SK-N-SH treated with all-trans-retinoic acid at 6 μM for 48 hours (cell line): Measurements from ENCODE around the gene CFAP20DC.

Experiments used
- ATAC-seq: fragments of 200-7000 bp; cut with Tn5 transposase; 3 replicates; pipeline ENCODE4 v1.9.1; 2020; ENCODE audit warnings: mild to moderate bottlenecking, moderate library complexity
- ARNTL ChIP-seq: fragments of 450-650 bp; formaldehyde crosslinking; IDR thresholded peaks from 2 replicates; pipeline ENCODE4 v1.5.0; 2020; ENCODE audit warnings: low read depth, mild to moderate bottlenecking, moderate library complexity, borderline replicate concordance
- BACH2 ChIP-seq: fragments of 250-450 bp; sonication (Bioruptor Pico); IDR thresholded peaks from 2 replicates; pipeline ENCODE4 v1.9.0; 2021; ENCODE audit warnings: mild to moderate bottlenecking, borderline replicate concordance
- CSDC2 ChIP-seq: fragments of 250-450 bp; sonication (Bioruptor Pico); IDR thresholded peaks from 2 replicates; pipeline ENCODE4 v1.5.0; 2020; ENCODE audit warnings: mild to moderate bottlenecking, moderate library complexity
- ESRRG ChIP-seq: fragments of 250-450 bp; sonication (Bioruptor Pico); IDR thresholded peaks from 2 replicates; pipeline ENCODE4 v1.6.1; 2021; ENCODE audit warnings: mild to moderate bottlenecking
- GLIS3 ChIP-seq: fragments of 250-450 bp; sonication (Bioruptor Pico); IDR thresholded peaks from 2 replicates; pipeline ENCODE4 v1.5.0; 2020; ENCODE audit warnings: mild to moderate bottlenecking, moderate library complexity
- ISL1 ChIP-seq: fragments of 250-450 bp; sonication (Bioruptor Pico); IDR thresholded peaks from 2 replicates; pipeline ENCODE4 v2.1.2; 2022; ENCODE audit warnings: mild to moderate bottlenecking, moderate library complexity
- OSR1 ChIP-seq: fragments of 250-450 bp; sonication (Bioruptor Pico); IDR thresholded peaks from 2 replicates; pipeline ENCODE4 v1.8.0; 2022; ENCODE audit warnings: moderate library complexity, mild to moderate bottlenecking, inconsistent platforms
- RARB ChIP-seq: fragments of 250-450 bp; sonication (Bioruptor Pico); IDR thresholded peaks from 2 replicates; pipeline ENCODE4 v1.8.0; 2021; ENCODE audit warnings: mild to moderate bottlenecking, moderate library complexity
- SNAI2 ChIP-seq: fragments of 250-450 bp; sonication (Bioruptor Pico); IDR thresholded peaks from 2 replicates; pipeline ENCODE4 v1.5.0; 2020; ENCODE audit warnings: mild to moderate bottlenecking, moderate library complexity
- TCF4 ChIP-seq: fragments of 250-450 bp; sonication (Bioruptor Pico); IDR thresholded peaks from 2 replicates; pipeline ENCODE4 v1.8.0; 2021; ENCODE audit warnings: mild to moderate bottlenecking, moderate library complexity, borderline replicate concordance
- TOX ChIP-seq: fragments of 250-450 bp; sonication (Bioruptor Pico); IDR thresholded peaks from 2 replicates; pipeline ENCODE4 v1.8.0; 2021; ENCODE audit warnings: mild to moderate bottlenecking, moderate library complexity, borderline replicate concordance
- ZC3H10 ChIP-seq: fragments of 250-450 bp; sonication (Bioruptor Pico); IDR thresholded peaks from 2 replicates; pipeline ENCODE4 v1.5.1; 2021; ENCODE audit warnings: mild to moderate bottlenecking, moderate library complexity
- ZFP3 ChIP-seq: fragments of 250-450 bp; sonication (Bioruptor Pico); IDR thresholded peaks from 2 replicates; pipeline ENCODE4 v1.5.0; 2020; ENCODE audit warnings: mild to moderate bottlenecking, moderate library complexity
- ZFP30 ChIP-seq: fragments of 450-650 bp; formaldehyde crosslinking; IDR thresholded peaks from 2 replicates; pipeline ENCODE4 v1.5.0; 2022; ENCODE audit warnings: mild to moderate bottlenecking, moderate library complexity
- ZNF565 ChIP-seq: fragments of 450-650 bp; formaldehyde crosslinking; conservative IDR thresholded peaks from 2 replicates; pipeline ENCODE4 v1.5.0; 2020; ENCODE audit warnings: low read depth, mild to moderate bottlenecking, moderate library complexity
- ZNF70 ChIP-seq: fragments of 450-650 bp; formaldehyde crosslinking; IDR thresholded peaks from 2 replicates; pipeline ENCODE4 v1.5.0; 2020; ENCODE audit warnings: mild to moderate bottlenecking, moderate library complexity
- TF ChIP-seq, protein P1 (sequence below): fragments of 250-450 bp; sonication (Bioruptor Pico); IDR thresholded peaks from 2 replicates; pipeline ENCODE4 v1.8.0; 2020; ENCODE audit warnings: mild to moderate bottlenecking, moderate library complexity, borderline replicate concordance
- TF ChIP-seq, protein P2 (sequence below): fragments of 250-450 bp; sonication (Bioruptor Pico); IDR thresholded peaks from 2 replicates; pipeline ENCODE4 v1.5.1; 2021; ENCODE audit warnings: mild to moderate bottlenecking, moderate library complexity
- TF ChIP-seq, protein P3 (sequence below): fragments of 250-450 bp; sonication (Bioruptor Pico); IDR thresholded peaks from 2 replicates; pipeline ENCODE4 v1.5.0; 2020; ENCODE audit warnings: mild to moderate bottlenecking, moderate library complexity
- TF ChIP-seq, protein P4 (sequence below): fragments of 250-450 bp; sonication (Bioruptor Pico); IDR thresholded peaks from 2 replicates; pipeline ENCODE4 v1.8.0; 2021; ENCODE audit warnings: low read depth, mild to moderate bottlenecking, moderate library complexity, borderline replicate concordance

Gene CFAP20DC

DNA sequence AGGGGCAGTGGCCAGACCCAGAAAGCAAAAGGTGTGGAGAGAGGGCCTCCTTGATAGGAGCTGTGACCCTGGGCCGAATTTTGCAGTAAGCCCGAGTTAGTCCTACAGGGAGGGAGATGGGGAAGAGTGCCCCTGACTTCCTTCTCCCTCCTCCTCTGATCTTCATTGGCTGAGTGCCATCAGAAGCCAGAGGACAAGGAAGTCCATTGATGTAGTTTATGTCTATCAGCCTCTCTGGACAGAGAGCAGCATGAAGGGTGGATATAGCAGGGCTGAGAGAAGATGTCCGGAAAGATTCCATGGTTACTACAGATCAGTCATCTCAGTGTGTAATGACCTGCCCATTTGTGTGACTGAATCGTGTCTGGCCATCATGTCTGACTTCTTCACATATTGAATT is 280.8 kb downstream of the CFAP20DC start (continued):
- TF ChIP-seq, protein P1, sequence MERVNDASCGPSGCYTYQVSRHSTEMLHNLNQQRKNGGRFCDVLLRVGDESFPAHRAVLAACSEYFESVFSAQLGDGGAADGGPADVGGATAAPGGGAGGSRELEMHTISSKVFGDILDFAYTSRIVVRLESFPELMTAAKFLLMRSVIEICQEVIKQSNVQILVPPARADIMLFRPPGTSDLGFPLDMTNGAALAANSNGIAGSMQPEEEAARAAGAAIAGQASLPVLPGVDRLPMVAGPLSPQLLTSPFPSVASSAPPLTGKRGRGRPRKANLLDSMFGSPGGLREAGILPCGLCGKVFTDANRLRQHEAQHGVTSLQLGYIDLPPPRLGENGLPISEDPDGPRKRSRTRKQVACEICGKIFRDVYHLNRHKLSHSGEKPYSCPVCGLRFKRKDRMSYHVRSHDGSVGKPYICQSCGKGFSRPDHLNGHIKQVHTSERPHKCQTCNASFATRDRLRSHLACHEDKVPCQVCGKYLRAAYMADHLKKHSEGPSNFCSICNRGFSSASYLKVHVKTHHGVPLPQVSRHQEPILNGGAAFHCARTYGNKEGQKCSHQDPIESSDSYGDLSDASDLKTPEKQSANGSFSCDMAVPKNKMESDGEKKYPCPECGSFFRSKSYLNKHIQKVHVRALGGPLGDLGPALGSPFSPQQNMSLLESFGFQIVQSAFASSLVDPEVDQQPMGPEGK (CRISPR knock-in tag): no peak
- TF ChIP-seq GLIS3 (CRISPR knock-in tag): no peak
- no peak for TF ChIP-seq ARNTL (CRISPR knock-in tag)
- no peak for TF ChIP-seq TCF4 (CRISPR knock-in tag)
- no peak for TF ChIP-seq ZNF70 (CRISPR knock-in tag)

DNA sequence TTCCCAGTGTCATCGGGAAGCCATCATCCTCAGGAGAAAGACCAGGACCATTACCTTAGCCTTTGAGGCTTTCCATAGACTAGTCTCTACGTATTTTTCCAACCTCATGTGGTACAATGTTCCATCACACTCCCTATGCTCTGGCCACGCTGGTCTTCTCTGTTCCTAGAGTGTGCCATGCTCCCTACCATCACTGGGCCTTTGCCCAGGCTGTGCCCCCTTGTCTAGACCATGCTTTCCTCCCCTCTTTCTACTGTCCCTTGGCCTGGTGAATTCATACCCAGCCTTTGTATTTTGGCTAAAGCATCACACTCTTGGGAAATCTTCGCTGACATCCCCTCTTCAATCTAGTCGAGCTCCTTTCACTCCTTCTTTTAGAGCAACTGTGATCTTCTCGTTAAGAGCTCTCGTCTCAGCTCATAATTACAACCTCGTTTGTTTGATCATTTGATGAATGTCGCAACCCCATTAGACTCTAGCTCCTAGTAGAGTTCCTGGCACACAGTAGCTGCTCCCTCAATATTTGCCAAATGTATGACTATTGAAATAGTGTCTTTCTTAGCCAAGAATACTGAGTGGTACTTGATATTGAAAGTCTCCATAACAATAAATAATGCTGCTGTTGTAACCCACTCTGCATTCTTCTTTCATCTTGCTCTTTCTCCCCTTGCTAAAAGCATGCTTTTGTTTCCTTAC is 283.1 kb downstream of the CFAP20DC start:
- no peak for ATAC-seq
- no peak for TF ChIP-seq CSDC2
- TF ChIP-seq ZFP30 (CRISPR knock-in tag): no peak
- no peak for TF ChIP-seq GLIS3 (CRISPR knock-in tag)

DNA sequence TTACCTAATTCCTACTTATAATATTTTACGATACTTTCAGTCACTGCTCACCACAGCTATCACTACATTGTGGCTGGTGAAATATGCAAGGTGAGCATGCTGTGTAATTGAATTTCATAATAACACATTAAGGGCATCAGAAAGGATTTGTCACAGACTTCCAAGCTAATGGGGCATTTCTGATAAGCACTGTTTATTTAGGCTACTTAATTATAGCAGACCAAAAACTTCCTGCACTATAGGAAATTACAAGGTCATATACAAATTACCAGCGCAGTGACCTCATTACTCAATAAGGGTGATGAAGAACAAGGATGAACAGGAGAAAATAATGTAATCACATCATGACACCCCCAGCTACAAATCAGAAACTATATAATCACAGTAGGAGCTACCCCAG is 294.7 kb downstream of the CFAP20DC start:
- ATAC-seq: no peak

DNA sequence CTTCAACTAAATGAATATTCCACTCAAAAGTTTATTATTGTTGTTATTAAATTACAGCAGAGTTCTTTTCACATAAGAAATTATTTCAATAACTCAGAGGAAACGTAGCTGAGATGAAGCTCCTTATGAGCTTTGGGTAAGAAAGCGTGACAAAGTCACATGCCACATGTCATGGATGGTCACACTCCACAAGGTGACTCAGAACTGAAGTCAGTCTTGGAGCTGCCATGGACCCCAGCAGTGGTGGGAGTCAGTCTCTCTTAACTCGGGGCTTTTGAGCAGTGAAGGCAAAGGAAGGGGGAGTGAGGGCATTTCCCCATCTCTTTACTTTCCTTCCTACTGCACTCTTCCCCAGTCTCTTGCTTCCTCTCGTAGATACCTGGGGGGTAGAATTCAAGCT is 295.8 kb downstream of the CFAP20DC start:
- ATAC-seq: no peak
- TF ChIP-seq, protein P2, sequence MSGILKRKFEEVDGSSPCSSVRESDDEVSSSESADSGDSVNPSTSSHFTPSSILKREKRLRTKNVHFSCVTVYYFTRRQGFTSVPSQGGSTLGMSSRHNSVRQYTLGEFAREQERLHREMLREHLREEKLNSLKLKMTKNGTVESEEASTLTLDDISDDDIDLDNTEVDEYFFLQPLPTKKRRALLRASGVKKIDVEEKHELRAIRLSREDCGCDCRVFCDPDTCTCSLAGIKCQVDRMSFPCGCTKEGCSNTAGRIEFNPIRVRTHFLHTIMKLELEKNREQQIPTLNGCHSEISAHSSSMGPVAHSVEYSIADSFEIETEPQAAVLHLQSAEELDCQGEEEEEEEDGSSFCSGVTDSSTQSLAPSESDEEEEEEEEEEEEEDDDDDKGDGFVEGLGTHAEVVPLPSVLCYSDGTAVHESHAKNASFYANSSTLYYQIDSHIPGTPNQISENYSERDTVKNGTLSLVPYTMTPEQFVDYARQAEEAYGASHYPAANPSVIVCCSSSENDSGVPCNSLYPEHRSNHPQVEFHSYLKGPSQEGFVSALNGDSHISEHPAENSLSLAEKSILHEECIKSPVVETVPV (CRISPR knock-in tag): no peak
- TF ChIP-seq TCF4 (CRISPR knock-in tag) (no peak), ZNF565 (CRISPR knock-in tag) (no peak), GLIS3 (CRISPR knock-in tag) (no peak), SNAI2 (CRISPR knock-in tag) (no peak), ZNF70 (CRISPR knock-in tag) (no peak), ESRRG (no peak), BACH2 (CRISPR knock-in tag) (no peak), ISL1 (CRISPR knock-in tag) (no peak), ZC3H10 (CRISPR knock-in tag) (no peak), TOX (no peak), ZFP3 (CRISPR knock-in tag) (no peak), OSR1 (no peak), ZFP30 (CRISPR knock-in tag) (no peak), RARB (CRISPR knock-in tag) (no peak)
- TF ChIP-seq, protein P3, sequence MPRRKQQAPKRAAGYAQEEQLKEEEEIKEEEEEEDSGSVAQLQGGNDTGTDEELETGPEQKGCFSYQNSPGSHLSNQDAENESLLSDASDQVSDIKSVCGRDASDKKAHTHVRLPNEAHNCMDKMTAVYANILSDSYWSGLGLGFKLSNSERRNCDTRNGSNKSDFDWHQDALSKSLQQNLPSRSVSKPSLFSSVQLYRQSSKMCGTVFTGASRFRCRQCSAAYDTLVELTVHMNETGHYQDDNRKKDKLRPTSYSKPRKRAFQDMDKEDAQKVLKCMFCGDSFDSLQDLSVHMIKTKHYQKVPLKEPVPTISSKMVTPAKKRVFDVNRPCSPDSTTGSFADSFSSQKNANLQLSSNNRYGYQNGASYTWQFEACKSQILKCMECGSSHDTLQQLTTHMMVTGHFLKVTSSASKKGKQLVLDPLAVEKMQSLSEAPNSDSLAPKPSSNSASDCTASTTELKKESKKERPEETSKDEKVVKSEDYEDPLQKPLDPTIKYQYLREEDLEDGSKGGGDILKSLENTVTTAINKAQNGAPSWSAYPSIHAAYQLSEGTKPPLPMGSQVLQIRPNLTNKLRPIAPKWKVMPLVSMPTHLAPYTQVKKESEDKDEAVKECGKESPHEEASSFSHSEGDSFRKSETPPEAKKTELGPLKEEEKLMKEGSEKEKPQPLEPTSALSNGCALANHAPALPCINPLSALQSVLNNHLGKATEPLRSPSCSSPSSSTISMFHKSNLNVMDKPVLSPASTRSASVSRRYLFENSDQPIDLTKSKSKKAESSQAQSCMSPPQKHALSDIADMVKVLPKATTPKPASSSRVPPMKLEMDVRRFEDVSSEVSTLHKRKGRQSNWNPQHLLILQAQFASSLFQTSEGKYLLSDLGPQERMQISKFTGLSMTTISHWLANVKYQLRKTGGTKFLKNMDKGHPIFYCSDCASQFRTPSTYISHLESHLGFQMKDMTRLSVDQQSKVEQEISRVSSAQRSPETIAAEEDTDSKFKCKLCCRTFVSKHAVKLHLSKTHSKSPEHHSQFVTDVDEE (CRISPR knock-in tag): no peak
- TF ChIP-seq, protein P4, sequence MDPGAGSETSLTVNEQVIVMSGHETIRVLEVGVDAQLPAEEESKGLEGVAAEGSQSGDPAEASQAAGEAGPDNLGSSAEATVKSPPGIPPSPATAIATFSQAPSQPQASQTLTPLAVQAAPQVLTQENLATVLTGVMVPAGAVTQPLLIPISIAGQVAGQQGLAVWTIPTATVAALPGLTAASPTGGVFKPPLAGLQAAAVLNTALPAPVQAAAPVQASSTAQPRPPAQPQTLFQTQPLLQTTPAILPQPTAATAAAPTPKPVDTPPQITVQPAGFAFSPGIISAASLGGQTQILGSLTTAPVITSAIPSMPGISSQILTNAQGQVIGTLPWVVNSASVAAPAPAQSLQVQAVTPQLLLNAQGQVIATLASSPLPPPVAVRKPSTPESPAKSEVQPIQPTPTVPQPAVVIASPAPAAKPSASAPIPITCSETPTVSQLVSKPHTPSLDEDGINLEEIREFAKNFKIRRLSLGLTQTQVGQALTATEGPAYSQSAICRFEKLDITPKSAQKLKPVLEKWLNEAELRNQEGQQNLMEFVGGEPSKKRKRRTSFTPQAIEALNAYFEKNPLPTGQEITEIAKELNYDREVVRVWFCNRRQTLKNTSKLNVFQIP (CRISPR knock-in tag): no peak

More for the DNA sequence above, 294.7 kb downstream of the CFAP20DC start:
- no peak for TF ChIP-seq ZFP3 (CRISPR knock-in tag)
- no peak; the same call in 1 of the 2 replicates for TF ChIP-seq GLIS3 (CRISPR knock-in tag)
- TF ChIP-seq, protein P3 (CRISPR knock-in tag): peak; percentile 68
- no peak for TF ChIP-seq ARNTL (CRISPR knock-in tag)
- TF ChIP-seq, protein P4 (CRISPR knock-in tag): no peak
- no peak for TF ChIP-seq ESRRG
